H9 (cell line): ENCODE results near the gene ICAM2. TPM values are rescaled to one million over a fixed set of nuclear protein-coding genes. Genes with fewer than 3 reads are reported as not detected.

Experiments
- DNase-seq: peaks from one replicate; pipeline ENCODE4 v3.0.0-alpha.2; 2017
- H2AFZ ChIP-seq: one replicate; pipeline ENCODE4 v1.6.1; 2013; ENCODE audit warnings: mild to moderate bottlenecking, low read length, control low read depth, moderate library complexity
- H2AK5ac ChIP-seq: 2 replicates; pipeline ENCODE4 v1.6.1; 2013; ENCODE audit warnings: low read length, control low read depth, mixed read lengths; ENCODE audit not compliant: insufficient read length
- H2BK120ac ChIP-seq: one replicate; pipeline ENCODE4 v1.6.1; 2013; ENCODE audit warnings: low read depth, mild to moderate bottlenecking, low read length, control low read depth, inconsistent platforms; ENCODE audit not compliant: poor library complexity, severe bottlenecking
- H2BK12ac ChIP-seq: 2 replicates; pipeline ENCODE4 v1.6.1; 2013; ENCODE audit warnings: low read length, control low read depth, mixed read lengths, low read depth; ENCODE audit not compliant: insufficient read length
- H2BK15ac ChIP-seq: 2 replicates; pipeline ENCODE4 v1.6.1; 2013; ENCODE audit warnings: low read depth, low read length, control low read depth
- H2BK20ac ChIP-seq: one replicate; pipeline ENCODE4 v1.6.1; 2013; ENCODE audit warnings: low read depth, mild to moderate bottlenecking, low read length, control low read depth, inconsistent platforms; ENCODE audit not compliant: poor library complexity, severe bottlenecking
- H2BK5ac ChIP-seq: 2 replicates; pipeline ENCODE4 v1.6.1; 2013; ENCODE audit warnings: low read length, control low read depth, mixed read lengths; ENCODE audit not compliant: insufficient read length
- H3K14ac ChIP-seq: 2 replicates; pipeline ENCODE4 v1.6.1; 2013; ENCODE audit warnings: low read length, control low read depth; ENCODE audit not compliant: insufficient read depth
- H3K18ac ChIP-seq: 2 replicates; pipeline ENCODE4 v1.6.1; 2013; ENCODE audit warnings: low read depth, mild to moderate bottlenecking, mixed read lengths, low read length, control low read depth; ENCODE audit not compliant: insufficient read length
- H3K23ac ChIP-seq: 2 replicates; pipeline ENCODE4 v1.6.1; 2013; ENCODE audit warnings: low read length, control low read depth, mixed read lengths, low read depth; ENCODE audit not compliant: insufficient read length
- H3K23me2 ChIP-seq: 2 replicates; pipeline ENCODE4 v1.6.1; 2013; ENCODE audit warnings: low read depth, mild to moderate bottlenecking, mixed read lengths, low read length, control low read depth; ENCODE audit not compliant: insufficient read length, poor library complexity, severe bottlenecking
- H3K27ac ChIP-seq: 2 replicates; pipeline ENCODE4 v1.5.1; 2013; ENCODE audit warnings: low read length, control low read depth, mixed read lengths, low read depth; ENCODE audit not compliant: insufficient read length
- H3K27me3 ChIP-seq: 2 replicates; pipeline ENCODE4 v1.6.1; 2013; ENCODE audit warnings: low read length, control low read depth, inconsistent platforms; ENCODE audit not compliant: insufficient read depth
- H3K4ac ChIP-seq: 2 replicates; pipeline ENCODE4 v1.6.1; 2013; ENCODE audit warnings: low read depth, mild to moderate bottlenecking, control low read depth, inconsistent platforms, low read length, moderate library complexity
- H3K4me1 ChIP-seq: 2 replicates; pipeline ENCODE4 v1.6.1; 2013; ENCODE audit warnings: low read length, control low read depth, inconsistent platforms; ENCODE audit not compliant: insufficient read depth
- H3K4me2 ChIP-seq: 2 replicates; pipeline ENCODE4 v1.6.1; 2013; ENCODE audit warnings: low read length, control low read depth, mixed read lengths; ENCODE audit not compliant: insufficient read length, insufficient read depth
- H3K56ac ChIP-seq: 2 replicates; pipeline ENCODE4 v1.6.1; 2013; ENCODE audit warnings: low read depth, mild to moderate bottlenecking, mixed read lengths, low read length, control low read depth; ENCODE audit not compliant: insufficient read length
- H3K79me1 ChIP-seq: 2 replicates; pipeline ENCODE4 v1.6.1; 2013; ENCODE audit warnings: low read depth, mild to moderate bottlenecking, moderate library complexity, low read length, control low read depth, inconsistent platforms; ENCODE audit not compliant: insufficient read depth, poor library complexity, severe bottlenecking
- H3K79me2 ChIP-seq: 2 replicates; pipeline ENCODE4 v1.6.1; 2013; ENCODE audit warnings: low read length, control low read depth, inconsistent platforms; ENCODE audit not compliant: insufficient read depth
- H3K9ac ChIP-seq: 2 replicates; pipeline ENCODE4 v1.6.1; 2013; ENCODE audit warnings: low read length, control low read depth, mixed read lengths; ENCODE audit not compliant: insufficient read length; ENCODE audit errors: extremely low read depth
- H3K9me3 ChIP-seq: one replicate; pipeline ENCODE4 v1.6.1; 2013; ENCODE audit warnings: low read depth, low read length, inconsistent platforms; ENCODE audit not compliant: control insufficient read depth
- H3T11ph ChIP-seq: one replicate; pipeline ENCODE4 v1.6.1; 2013; ENCODE audit warnings: mild to moderate bottlenecking, low read length, control low read depth, inconsistent platforms
- H4K20me1 ChIP-seq: one replicate; pipeline ENCODE4 v1.6.1; 2013; ENCODE audit not compliant: control insufficient read depth, insufficient read length, insufficient read depth
- H4K5ac ChIP-seq: 2 replicates; pipeline ENCODE4 v1.6.1; 2013; ENCODE audit warnings: low read depth, mild to moderate bottlenecking, mixed read lengths, low read length, control low read depth; ENCODE audit not compliant: insufficient read length
- H4K8ac ChIP-seq: replicated peaks from 2 replicates; pipeline ENCODE4 v1.6.1; 2013; ENCODE audit warnings: low read length, control low read depth, mixed read lengths, low read depth; ENCODE audit not compliant: insufficient read length
- H4K91ac ChIP-seq: 2 replicates; pipeline ENCODE4 v1.6.1; 2013; ENCODE audit warnings: low read depth, mild to moderate bottlenecking, moderate library complexity, mixed read lengths, low read length, control low read depth; ENCODE audit not compliant: insufficient read length
- H3K27ac Mint-ChIP-seq, 3 experiments: 2 replicates in 2 of 3; 3 replicates in 1 of 3; pipeline ENCODE4 v1.8.0; 2020 to 2021; ENCODE audit warnings: mixed read lengths in 3 of 3, mild to moderate bottlenecking in 1 of 3, moderate library complexity in 1 of 3
- H3K27me3 Mint-ChIP-seq: 2 replicates; pipeline ENCODE4 v1.8.0; 2021; ENCODE audit warnings: low read depth, mild to moderate bottlenecking, moderate library complexity, mixed read lengths
- H3K36me3 Mint-ChIP-seq, 3 experiments: 2 replicates in 2 of 3; 3 replicates in 1 of 3; pipeline ENCODE4 v1.8.0; 2020 to 2021; ENCODE audit warnings: low read depth in 3 of 3, mixed read lengths in 3 of 3; ENCODE audit not compliant: insufficient read depth in 1 of 3
- H3K4me1 Mint-ChIP-seq, 2 experiments: 2 replicates each; pipeline ENCODE4 v1.8.0; 2020; ENCODE audit warnings: mixed read lengths in 2 of 2
- H3K4me3 Mint-ChIP-seq, 2 experiments: 2 replicates in 1 of 2; 3 replicates in 1 of 2; pipeline ENCODE4 v1.8.0; 2020 to 2021; ENCODE audit warnings: mild to moderate bottlenecking in 2 of 2, mixed read lengths in 2 of 2, moderate library complexity in 1 of 2
- H3K9me3 Mint-ChIP-seq, 2 experiments: 2 replicates in 1 of 2; 3 replicates in 1 of 2; pipeline ENCODE4 v1.8.0; 2020; ENCODE audit warnings: mild to moderate bottlenecking in 2 of 2, mixed read lengths in 2 of 2, moderate library complexity in 1 of 2
- WGBS: extraction: QIAGEN DNeasy Blood & Tissue Kit; methylation state at CpG from one replicate; pipeline ENCODE4 v1.1.7; 2013; ENCODE audit warnings: missing lambda C conversion rate, low lambda C conversion rate, mixed read lengths; ENCODE audit not compliant: insufficient read length; ENCODE audit errors: extremely low coverage; 5-methylcytosine and 5-hydroxymethylcytosine counted together
- total RNA-seq: library from RNA; stranded (reverse); gene quantifications from 2 replicates; pipeline ENCODE4 v1.2.1, GENCODE V29; 2021
- TF ChIP-seq, protein P1 (sequence below): fragments of 200-600 bp; sonication (generic); conservative IDR thresholded peaks from 3 replicates; pipeline ENCODE4 v1.8.0; 2021; ENCODE audit warnings: antibody characterized with exemption, mild to moderate bottlenecking

ICAM2 gene
- total RNA-seq, 1 experiment from 2014 or later: 0.28 TPM

DNA sequence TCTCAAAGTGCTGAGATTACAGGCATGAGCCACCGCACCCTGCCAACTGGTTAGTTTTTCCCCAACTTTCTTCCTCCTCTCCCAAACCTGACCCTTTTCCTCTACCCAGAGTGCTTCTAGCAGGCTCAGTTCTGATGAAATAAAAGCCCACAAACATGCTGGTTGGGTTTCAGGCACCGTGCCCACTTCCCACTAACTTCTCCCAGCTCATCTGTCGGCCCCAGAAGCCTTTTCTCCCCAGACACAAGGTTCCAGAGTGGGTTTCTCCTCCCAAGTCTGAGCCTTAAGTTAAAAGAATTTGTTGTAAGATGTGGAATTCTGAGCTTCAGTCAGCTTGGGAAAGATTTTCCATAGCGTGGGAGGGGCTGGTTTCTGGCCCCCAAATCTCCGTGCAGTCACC lies 36.2 kb downstream of the ICAM2 start:
- no peak overlapping the region for H4K91ac ChIP-seq

More for the DNA sequence above, 36.2 kb downstream of the ICAM2 start:
- Mint-ChIP-seq H3K9me3 (peaks cover 15% of the 10 kb centered on the region in 2 experiments), H3K36me3 (peaks cover 6 to 13% (median 11%) of the 10 kb centered on the region in 3 experiments; a peak in 6 of 7 replicates), H3K4me3 (no peak overlapping the region), H3K27ac (no peak overlapping the region; a peak in 1 of 7 replicates), H3K27me3 (peaks cover 3% of the 10 kb centered on the region; the same call in 1 of the 2 replicates), H3K4me1 (peaks cover 3 to 15% of the 10 kb centered on the region in 2 experiments)
- H2BK120ac ChIP-seq: no peak overlapping the region
- no peaks in the 10 kb centered on the region; the same call in 1 of the 2 replicates for H3K4me1 ChIP-seq
- no peak overlapping the region; the same call in 1 of the 2 replicates for H2BK15ac ChIP-seq
- no peak overlapping the region for H3K56ac ChIP-seq
- no peak overlapping the region for H3K9ac ChIP-seq
- WGBS: no CpG with 5 or more reads among the region's 5 CpGs
- no peaks in the 10 kb centered on the region for H3K79me2 ChIP-seq
- H3K23ac ChIP-seq: no peak overlapping the region
- no peak overlapping the region for H3K4me2 ChIP-seq
- H2AFZ ChIP-seq: no peak overlapping the region
- H3K4ac ChIP-seq: no peak overlapping the region
- H4K20me1 ChIP-seq: no peaks in the 10 kb centered on the region
- no peak overlapping the region for H3K14ac ChIP-seq
- no peak overlapping the region for H2BK5ac ChIP-seq
- DNase-seq: no peak
- TF ChIP-seq, protein P1, sequence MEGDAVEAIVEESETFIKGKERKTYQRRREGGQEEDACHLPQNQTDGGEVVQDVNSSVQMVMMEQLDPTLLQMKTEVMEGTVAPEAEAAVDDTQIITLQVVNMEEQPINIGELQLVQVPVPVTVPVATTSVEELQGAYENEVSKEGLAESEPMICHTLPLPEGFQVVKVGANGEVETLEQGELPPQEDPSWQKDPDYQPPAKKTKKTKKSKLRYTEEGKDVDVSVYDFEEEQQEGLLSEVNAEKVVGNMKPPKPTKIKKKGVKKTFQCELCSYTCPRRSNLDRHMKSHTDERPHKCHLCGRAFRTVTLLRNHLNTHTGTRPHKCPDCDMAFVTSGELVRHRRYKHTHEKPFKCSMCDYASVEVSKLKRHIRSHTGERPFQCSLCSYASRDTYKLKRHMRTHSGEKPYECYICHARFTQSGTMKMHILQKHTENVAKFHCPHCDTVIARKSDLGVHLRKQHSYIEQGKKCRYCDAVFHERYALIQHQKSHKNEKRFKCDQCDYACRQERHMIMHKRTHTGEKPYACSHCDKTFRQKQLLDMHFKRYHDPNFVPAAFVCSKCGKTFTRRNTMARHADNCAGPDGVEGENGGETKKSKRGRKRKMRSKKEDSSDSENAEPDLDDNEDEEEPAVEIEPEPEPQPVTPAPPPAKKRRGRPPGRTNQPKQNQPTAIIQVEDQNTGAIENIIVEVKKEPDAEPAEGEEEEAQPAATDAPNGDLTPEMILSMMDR: no peak
- no peak overlapping the region for H2BK20ac ChIP-seq
- H3K9me3 ChIP-seq: peaks cover 5% of the 10 kb centered on the region
- no peak overlapping the region for H2BK12ac ChIP-seq
- H3K23me2 ChIP-seq: no peaks in the 10 kb centered on the region
- no peaks in the 10 kb centered on the region for H3K27me3 ChIP-seq
- no peak overlapping the region for H3K18ac ChIP-seq
- H3K79me1 ChIP-seq: no peaks in the 10 kb centered on the region
- H4K5ac ChIP-seq: no peak overlapping the region
- H4K8ac ChIP-seq: no peak overlapping the region
- H2AK5ac ChIP-seq: no peak overlapping the region
- H3T11ph ChIP-seq: no peak overlapping the region
- H3K27ac ChIP-seq: no peak overlapping the region
